ENCODE data around the gene WDR86. TPM values are rescaled to one million over a fixed set of nuclear protein-coding genes. Genes with fewer than 3 reads are reported as not detected.
A peak's percentile ranks its signal among the peaks of the same experiment; 100 is the strongest.

The WDR86 gene
- total RNA-seq, 1 donor from 2014 or later, result 70.5 TPM

DNA sequence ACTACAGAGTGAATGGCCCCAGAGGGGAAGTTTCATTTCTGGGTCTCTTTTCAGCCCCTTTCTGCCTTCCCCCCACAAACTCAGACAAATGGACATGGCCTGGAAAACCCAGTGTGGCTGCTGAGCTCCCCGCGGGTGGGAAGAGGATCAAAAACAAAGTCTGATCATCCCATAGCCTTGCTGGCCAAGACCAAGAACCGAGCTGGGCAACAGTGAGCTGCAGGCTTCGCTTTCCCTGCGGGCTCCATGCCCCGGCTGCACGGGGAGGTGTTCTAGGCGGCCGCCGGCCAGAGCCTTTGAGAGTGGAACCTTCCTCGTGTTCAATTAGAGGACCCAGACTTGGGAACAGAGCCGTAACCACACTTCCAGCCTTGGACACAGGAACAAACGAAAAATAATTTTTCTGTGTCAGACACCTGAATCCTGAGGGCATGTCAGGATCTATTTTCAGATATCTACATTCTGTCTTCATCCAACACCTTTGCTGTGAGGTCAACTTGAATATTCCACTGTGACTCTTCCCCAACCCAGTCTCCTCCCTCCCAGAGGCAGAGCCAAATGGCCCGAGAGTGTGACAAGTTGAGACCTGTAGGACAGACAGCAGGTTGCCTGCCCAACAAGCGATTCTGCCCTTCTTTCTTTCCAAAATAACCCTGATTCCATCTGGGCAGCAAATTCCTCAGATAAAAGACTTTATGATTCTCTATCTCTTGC lies 26.0 kb downstream of the WDR86 start:
- TF ChIP-seq, protein P1, sequence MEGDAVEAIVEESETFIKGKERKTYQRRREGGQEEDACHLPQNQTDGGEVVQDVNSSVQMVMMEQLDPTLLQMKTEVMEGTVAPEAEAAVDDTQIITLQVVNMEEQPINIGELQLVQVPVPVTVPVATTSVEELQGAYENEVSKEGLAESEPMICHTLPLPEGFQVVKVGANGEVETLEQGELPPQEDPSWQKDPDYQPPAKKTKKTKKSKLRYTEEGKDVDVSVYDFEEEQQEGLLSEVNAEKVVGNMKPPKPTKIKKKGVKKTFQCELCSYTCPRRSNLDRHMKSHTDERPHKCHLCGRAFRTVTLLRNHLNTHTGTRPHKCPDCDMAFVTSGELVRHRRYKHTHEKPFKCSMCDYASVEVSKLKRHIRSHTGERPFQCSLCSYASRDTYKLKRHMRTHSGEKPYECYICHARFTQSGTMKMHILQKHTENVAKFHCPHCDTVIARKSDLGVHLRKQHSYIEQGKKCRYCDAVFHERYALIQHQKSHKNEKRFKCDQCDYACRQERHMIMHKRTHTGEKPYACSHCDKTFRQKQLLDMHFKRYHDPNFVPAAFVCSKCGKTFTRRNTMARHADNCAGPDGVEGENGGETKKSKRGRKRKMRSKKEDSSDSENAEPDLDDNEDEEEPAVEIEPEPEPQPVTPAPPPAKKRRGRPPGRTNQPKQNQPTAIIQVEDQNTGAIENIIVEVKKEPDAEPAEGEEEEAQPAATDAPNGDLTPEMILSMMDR (IDR thresholded peaks at IDR 0.05; ENCODE audit: partially characterized antibody, unreplicated experiment), result no peak
- Mint-ChIP-seq H3K36me3 (ENCODE audit: unreplicated experiment) (peaks cover 5% of the 10 kb centered on the region), H3K4me1 (ENCODE audit: low read depth, unreplicated experiment) (peaks cover 12% of the 10 kb centered on the region), H3K27me3 (ENCODE audit: unreplicated experiment) (peaks cover 21% of the 10 kb centered on the region), H3K9me3 (ENCODE audit: unreplicated experiment) (peaks cover 14% of the 10 kb centered on the region), H3K4me3 (ENCODE audit: unreplicated experiment) (no peak overlapping the region), H3K27ac (ENCODE audit: unreplicated experiment) (no peak overlapping the region)
- DNase-seq, result no peak

DNA sequence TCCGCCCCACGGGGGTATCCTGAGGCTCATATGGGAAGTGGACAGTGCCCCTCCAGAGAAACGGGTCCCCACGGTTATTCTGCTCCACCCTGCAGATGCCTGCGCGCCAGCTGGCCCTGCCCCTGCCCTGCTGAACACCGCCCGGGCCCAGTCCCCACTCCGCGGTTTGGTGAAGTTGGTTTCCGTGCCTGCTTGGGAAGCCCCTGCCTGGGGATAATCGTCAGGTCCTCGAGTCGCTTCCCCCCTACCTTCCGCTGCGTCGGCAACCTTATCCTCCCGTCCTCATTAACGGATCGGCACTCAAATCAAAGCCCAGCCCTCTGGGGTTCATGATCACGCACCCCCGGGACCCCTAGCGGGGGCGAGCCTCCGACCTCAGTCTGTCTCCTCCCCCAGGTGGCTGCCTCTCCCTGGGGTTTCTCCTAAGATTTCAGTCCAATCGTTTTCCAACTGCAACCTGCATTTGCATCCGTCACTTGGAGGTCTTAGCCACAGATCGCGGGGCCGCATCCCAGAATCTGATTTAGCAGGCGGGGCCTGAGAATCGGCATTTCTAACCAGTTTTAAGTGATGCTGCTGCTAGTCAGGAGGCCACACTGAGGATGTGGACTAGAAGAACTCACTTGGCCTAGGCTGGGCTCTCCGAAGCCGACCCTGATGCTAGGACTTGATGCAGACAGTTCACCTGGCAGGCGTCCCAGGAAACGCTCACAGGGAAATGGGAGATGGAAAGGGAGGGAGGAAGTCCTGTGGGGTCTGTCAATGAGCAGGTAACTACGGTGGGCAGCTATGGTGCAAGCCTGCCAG lies 27.6 kb downstream of the WDR86 start:
- no peak overlapping the region for H3K27ac Mint-ChIP-seq (ENCODE audit: unreplicated experiment)

DNA sequence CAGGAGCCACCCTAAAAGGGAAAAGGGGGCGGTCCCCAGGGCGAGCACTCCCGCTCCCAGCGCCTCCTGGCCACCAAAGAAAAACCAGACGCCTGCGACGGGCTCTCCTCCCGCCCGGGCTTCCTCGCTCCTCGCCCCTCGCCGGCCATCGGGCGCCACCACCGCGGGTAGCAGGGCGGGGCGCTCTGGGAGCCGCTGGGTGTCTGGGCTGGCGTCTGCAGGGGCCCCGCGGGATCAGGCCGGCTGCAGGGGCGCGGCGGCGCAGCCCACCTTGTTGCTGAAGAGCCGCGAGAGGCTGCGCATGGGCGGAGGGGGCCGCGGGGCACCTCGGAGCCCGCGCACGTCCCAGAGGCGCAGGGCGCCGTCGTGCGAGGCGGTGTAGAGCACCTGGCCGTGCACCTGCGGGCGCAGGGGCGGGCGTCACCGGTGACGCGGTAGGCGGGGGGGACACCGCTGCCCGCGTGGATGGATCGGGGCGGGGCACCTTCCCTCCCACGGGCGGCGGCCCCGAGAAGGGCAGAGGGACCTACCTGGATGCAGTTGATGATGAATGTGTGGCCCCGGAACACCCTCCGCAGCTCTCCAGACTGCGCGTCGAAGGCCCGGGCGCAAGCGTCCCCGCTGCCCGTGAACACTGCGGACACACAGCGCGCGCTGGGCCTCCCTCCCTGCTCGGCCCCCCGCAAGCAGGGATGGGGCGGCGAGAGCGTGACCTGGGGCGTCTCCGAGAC lies 28.3 kb downstream of the WDR86 start:
- Mint-ChIP-seq H3K27ac (ENCODE audit: unreplicated experiment) (no peak overlapping the region), H3K4me3 (ENCODE audit: unreplicated experiment) (no peak overlapping the region), H3K36me3 (ENCODE audit: unreplicated experiment) (peaks cover 5% of the 10 kb centered on the region), H3K9me3 (ENCODE audit: unreplicated experiment) (peaks cover 11% of the 10 kb centered on the region), H3K27me3 (ENCODE audit: unreplicated experiment) (peaks cover 11% of the 10 kb centered on the region), H3K4me1 (ENCODE audit: low read depth, unreplicated experiment) (peaks cover 6% of the 10 kb centered on the region)
- no peak for DNase-seq
- TF ChIP-seq, protein P1 (IDR thresholded peaks at IDR 0.05; ENCODE audit: partially characterized antibody, unreplicated experiment), result no peak

More for the DNA sequence above, 27.6 kb downstream of the WDR86 start:
- Mint-ChIP-seq H3K9me3 (ENCODE audit: unreplicated experiment) (peaks cover 13% of the 10 kb centered on the region), H3K27me3 (ENCODE audit: unreplicated experiment) (peaks cover 14% of the 10 kb centered on the region), H3K36me3 (ENCODE audit: unreplicated experiment) (peaks cover 5% of the 10 kb centered on the region), H3K4me1 (ENCODE audit: low read depth, unreplicated experiment) (peaks cover 9% of the 10 kb centered on the region), H3K4me3 (ENCODE audit: unreplicated experiment) (peak overlapping the region; percentile 77)
- TF ChIP-seq, protein P1 (IDR thresholded peaks at IDR 0.05; ENCODE audit: partially characterized antibody, unreplicated experiment), result no peak
- no peak for DNase-seq

DNA sequence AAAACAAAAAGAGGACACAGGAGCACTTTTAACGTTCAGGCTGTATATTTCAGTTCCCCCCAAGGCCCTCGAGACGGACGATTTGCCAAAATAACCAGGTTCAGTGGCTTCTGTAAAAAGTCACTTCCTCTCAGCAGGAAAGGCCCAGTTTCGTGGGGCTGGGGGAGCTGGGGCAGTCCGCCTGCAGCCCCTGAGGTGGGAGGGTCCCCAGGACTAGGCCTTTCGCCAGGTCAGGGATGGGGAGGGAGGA lies 28.8 kb downstream of the WDR86 start:
- TF ChIP-seq, protein P1 (IDR thresholded peaks at IDR 0.05; ENCODE audit: partially characterized antibody, unreplicated experiment), result no peak
- Mint-ChIP-seq H3K27me3 (ENCODE audit: unreplicated experiment) (peaks cover 11% of the 10 kb centered on the region), H3K36me3 (ENCODE audit: unreplicated experiment) (peaks cover 5% of the 10 kb centered on the region), H3K4me3 (ENCODE audit: unreplicated experiment) (no peak overlapping the region), H3K4me1 (ENCODE audit: low read depth, unreplicated experiment) (peaks cover 6% of the 10 kb centered on the region), H3K27ac (ENCODE audit: unreplicated experiment) (no peak overlapping the region), H3K9me3 (ENCODE audit: unreplicated experiment) (peaks cover 11% of the 10 kb centered on the region)
- no peak for DNase-seq

All from glutamatergic neuron (in vitro differentiated cells).